T1000 (cell line): ENCODE data around the gene IGFBP1.
"Not testable (repeated sequence)": the region's sequence is repeated elsewhere in the genome, so short reads cannot be mapped to it uniquely, and the experiment has no call there.

Experiments used
- DNase-seq: peaks from one replicate; lab custom pipeline; 2025; ENCODE audit warnings: mixed read lengths; lab: John Stamatoyannopoulos, UW

The IGFBP1 gene

DNA sequence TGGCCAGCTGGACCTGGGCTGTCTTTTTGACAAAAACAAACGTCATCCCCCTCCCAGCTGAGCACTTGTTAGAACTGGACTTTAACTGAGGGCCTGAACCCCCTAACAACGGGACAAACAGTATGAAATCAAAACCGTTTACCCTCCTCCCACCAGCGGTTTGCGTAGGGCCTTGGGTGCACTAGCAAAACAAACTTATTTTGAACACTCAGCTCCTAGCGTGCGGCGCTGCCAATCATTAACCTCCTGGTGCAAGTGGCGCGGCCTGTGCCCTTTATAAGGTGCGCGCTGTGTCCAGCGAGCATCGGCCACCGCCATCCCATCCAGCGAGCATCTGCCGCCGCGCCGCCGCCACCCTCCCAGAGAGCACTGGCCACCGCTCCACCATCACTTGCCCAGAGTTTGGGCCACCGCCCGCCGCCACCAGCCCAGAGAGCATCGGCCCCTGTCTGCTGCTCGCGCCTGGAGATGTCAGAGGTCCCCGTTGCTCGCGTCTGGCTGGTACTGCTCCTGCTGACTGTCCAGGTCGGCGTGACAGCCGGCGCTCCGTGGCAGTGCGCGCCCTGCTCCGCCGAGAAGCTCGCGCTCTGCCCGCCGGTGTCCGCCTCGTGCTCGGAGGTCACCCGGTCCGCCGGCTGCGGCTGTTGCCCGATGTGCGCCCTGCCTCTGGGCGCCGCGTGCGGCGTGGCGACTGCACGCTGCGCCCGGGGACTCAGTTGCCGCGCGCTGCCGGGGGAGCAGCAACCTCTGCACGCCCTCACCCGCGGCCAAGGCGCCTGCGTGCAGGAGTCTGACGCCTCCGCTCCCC, at the start of gene IGFBP1:
IGFBP1 (plus strand) TSS at position 304 of the 808 bp plus-strand sequence; CDS start at position 469, 165 bp downstream.
- no peak for DNase-seq

DNA sequence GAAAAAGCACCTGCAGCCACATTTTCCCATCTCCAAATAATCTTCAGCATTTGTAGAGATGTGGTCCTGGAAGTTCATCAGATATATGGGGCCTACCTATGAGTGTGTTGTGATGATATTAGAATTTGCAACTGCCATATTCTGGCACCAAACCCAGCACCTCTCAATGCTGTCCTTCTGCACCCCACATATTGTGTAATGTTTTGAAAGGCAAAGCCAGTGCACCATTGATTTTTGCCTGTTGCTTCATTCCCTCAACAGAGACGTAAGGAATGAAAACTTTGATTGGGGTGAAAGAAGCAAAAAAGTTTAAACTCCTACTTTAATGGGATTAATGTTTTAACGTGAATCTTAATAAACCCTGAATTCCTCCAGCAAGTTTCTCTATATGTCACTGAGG, 49.4 kb upstream of the IGFBP1 start:
- DNase-seq = not testable (repeated sequence)

DNA sequence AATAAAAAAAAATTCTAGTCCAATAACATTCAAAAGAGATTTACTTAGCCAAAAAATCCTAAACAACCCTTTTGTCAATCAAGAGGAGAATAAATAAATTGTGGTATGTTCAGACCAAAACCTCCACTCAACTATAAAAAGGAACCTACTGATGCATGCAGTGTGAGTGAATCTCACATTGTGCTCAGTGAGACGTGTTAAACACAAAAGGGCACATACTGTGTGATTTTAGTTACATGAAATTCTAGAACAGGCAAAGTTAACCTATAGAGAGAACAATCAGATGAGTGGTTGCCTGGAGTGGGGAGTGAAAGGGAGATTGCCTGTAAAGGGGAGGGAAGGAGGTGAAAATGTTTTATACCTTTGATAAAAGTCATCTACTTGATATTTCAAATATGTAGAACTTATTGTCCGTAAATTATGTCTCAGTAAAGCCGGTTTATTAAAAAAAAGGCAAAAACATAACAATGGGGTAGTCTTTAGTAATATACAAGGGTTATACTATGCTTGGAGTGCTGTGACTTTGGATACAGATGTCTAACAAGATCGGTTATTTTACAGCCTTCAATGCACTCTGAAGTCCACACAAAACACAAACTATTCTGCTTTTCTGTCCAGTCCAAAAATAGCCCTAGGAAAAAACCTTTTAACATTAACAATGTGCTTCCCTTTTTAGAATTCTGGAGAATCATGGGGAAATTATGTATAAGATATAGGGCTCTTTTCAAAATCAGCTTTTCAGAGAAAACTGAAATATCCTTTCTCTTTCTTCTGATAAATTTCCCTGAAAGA, 46.2 kb upstream of the IGFBP1 start:
- DNase-seq = not testable (repeated sequence)

DNA sequence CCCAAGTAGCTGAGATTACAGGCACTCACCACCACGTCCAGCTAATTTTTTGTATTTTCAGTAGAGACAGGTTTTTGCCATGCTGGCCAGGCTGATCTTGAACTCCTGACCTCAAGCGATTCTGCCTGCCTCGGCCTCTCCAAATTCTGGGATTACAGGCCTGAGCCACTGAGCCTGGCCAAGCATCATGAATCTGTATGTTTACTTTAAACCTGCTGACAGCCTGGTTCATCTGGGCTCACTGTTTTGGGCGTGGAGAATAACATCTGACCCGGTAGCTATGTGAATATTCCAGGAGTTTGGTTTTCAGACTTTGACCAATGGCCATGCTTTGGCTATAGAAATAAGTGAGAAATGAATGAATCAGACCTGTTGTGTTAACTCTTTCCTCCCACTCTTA, 41.8 kb upstream of the IGFBP1 start:
- not testable (repeated sequence) for DNase-seq

DNA sequence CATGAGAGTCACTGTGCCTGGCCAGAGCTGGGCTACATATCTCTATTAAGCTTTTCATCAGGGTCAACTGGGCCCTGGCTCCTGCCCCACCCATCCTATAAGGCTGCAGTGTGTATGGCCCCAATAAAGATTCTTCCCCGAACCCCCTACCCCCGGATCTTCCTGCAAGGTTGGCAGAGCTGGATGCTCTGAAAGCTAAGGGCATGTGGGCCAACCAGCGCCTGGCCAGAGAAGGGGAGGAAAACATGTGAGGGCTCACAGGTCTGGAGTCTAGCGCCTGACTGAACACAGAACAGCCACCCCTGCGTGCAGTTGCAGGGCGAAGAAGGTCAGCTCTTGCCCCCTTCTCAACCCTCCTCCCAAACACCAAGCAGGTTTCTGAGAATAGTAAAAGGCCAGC, 39.6 kb upstream of the IGFBP1 start:
- DNase-seq = not testable (repeated sequence)

DNA sequence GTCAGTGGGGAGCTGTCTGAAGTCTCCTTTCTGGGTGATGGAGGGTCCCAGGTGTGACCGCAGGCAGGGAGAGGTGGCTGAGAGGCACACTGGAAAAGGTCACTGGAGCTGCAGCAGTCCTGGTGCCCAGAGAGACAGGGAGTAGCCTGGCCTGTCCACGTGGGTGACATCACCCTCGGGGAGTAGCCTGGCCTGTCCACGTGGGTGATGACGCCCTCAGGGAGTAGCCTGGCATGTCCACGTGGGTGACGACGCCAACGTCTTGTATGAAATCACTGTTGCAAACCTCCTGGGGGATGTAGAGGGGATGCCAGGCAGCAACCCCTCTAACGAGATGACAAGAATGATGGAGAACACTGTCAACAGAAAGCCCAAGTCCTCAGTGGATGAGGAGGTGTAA, 35.3 kb upstream of the IGFBP1 start:
- not testable (repeated sequence) for DNase-seq

DNA sequence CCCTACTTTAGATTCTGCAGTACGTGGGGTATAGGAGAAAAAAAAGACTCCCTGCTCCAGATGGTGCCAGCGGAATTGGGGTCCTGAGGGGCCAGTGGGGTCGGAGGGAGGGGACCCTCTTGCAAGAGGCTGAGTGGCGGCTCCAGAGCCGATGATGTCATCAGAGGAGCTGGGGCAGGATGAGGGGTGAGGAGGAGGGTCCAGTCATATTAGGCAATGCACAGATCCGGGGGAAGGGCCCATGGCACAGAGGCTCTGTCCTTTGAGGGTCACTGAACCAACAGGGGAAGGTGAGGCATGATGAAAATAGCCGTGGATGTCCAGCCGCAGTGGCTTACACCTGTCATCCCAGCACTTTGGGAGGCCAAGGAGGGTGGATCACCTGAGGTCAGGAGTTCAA, 34.8 kb upstream of the IGFBP1 start:
- DNase-seq = not testable (repeated sequence)

DNA sequence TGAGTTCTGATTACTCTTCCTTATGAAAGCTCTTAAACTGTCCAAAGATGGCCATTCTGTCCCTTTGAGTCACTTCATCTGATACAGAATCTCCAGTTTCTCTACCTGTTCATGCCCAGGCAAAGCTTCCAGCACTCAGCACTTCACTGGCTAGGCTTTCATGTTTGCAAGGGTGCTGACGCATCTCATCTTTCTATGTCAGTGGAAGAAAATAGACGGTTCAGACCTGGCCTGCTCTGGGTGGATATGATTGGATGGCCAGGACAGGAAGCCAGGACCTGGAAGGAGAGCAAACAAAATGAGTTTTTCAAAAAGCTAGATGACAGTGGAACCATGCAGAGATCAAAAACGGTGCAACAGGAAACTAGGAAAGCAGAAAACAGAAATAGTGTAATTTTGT, 32.6 kb upstream of the IGFBP1 start:
- not testable (repeated sequence) for DNase-seq

DNA sequence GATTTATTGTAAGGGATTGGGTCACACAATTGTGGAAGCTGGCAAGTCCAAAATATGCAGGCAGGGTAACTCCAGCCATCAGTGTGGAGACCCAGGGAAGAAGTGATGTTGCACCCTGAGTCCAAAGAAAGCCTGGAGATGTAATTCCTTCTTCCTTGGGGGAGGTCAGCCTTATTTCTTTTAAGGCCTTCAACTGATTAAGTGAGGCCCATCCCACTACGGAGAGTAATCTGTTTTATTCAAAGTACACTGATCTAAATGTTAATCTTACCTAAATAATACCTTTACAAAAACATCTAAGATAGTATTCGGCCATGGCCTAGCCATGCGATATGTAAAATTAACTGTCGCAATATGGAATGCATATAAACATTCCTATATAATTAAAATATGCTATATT, 31.4 kb upstream of the IGFBP1 start:
- not testable (repeated sequence) for DNase-seq

DNA sequence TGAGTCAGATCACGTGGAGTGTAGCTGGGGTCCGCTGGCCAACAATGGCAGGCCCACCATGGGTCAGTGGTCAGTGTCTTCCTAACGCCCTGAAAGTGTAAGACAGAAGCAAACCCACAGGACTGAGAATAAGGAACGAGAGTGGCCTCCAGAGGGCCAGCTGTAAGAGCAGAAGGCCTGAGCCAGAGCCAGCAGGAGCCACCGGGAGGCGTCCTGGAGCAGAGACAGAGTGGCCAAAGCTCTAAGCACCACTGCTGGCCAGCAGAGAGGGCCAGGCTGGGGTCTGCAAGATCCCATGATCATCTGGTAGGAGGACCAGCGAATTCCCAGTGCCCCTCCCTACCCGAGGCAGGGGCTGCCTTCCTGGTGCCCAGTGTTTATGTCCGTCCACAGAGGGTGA, 24.6 kb upstream of the IGFBP1 start:
- DNase-seq = no peak

DNA sequence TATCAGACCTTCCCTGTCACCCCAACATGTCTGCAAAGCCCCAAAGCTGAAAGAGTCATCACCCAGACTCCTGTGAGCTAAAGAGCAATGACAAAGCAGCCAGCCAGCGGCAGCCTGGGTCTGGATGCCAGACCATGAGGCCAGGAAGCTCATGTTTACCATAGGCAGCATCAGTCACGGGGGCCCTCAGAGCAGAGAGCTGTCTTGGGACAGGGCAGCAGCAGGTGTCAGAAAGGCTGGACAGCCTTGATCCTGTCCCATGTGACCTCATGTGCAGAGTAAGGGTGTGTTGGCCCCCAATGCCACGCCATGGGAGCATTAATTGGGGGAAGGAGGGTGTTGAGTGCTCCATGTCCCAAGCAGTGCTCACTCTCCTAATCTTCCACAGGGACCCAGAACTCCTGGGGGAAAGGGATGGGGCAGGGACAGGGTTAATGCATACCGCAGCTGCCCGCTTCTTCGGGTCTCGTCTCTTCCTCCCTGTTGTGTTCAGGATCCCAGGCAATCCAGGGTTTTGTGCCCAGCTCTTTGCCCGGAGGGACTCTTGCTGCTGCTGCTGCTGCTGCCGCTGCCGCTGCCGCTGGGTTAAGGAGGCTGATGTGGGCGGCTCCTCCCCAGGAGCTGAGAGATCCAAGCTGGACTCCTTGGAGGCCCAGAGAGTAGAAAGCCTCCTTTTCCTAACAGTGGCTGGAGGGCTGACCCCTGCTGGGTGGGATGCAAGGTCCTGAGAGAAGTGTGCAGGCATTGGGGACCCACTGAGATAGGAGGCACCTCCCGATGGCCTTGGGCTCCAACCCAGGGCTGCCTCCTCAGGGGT, 22.5 kb upstream of the IGFBP1 start:
- no peak for DNase-seq

DNA sequence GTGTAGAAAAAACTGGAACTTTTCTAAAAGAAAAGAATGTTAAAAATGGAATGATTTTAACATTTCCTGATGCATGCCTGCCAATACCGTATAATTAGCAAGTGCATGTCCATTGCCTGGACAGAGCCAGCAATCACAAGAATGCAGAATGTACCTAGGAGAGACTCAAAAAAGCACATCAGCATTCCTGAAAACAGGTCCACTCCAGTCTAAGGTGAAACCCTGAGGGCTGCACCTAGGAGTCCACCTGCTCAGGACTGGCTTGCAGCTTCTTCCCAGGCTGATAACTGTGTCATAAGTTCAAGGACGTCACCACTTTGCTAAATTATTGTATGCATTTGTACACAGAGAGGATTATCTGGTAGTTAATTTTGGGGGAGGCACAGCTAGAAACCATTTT, 20.8 kb upstream of the IGFBP1 start:
- no peak for DNase-seq

DNA sequence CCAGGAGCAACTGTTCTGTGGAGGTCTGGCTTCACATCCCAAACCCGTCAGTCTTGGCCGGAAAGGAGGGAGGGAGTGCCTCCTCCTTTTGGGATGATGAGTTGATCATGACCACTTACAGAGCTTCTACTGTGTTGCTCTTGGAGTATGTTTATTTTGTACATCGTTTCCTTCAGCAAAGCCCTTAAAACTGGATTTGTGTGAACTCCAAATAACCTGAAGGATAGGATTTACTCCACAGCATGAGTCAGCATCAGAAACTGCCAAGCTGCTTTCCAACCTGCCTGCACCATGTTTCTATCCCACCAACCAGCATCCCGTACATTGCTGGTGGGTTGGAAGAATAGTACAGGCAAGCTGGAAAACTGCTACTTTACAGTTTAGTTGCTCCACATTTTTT, 18.9 kb upstream of the IGFBP1 start:
- no peak for DNase-seq

DNA sequence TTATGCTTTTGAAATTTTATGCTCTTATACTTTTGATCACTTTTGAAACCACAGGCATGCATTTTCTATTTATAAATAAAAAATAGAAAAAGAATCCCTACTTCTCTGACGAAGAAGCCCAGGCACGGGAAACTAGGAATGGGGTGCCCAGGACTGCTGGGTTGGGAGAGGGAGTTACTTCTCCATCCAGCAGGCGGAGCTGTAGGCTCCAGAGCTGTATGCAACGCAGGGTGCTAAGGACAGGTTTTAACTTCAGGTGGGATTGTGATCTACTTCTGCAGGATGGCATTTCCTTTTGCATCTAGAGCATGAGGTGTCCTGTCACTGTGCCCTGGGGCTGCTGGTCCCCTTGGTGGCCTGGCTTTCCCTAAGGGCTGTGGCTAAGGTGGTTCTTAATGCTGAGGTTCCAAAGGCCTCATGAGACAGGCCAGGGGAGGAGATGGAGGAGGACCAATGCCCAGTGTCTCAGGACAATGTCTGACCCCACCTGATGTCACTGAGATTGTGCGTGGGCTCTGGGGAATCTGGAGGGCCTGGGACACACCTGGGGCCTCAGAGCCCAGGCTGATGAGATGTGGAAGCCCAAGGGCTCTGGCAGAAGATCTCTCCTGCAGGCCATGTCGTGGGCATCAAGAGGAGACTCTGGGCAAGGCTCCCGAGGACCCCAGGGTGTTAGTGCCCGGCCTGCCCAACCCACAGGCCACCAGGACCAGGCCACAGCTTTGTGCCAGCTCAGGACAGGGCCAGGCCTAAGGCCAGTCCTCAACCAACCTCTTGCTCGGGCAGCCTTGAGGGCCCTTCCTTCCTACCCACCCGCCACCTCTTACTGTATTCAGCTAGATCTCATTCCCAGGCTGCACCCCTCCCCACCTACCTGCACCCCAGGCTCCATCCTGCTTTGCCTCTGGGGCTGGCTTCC, 15.9 kb upstream of the IGFBP1 start:
- DNase-seq = no peak

DNA sequence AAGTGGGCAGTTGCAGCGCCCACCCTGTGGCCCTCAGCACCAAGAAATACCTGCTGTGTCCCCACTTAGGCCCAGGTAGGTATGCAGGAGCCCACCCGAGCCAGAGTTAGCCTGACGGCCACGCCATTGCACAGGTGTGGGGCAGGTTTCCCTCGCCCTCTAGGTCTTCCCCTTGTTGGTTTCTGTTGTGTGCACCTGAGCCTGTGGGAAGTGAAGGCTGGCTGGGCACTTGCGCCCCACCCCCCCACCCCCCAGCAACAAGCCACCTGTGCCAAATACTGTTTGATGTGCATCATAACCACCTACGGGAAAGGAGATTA, 15.3 kb upstream of the IGFBP1 start, which contains the start of gene CCDC201:
CCDC201 (minus strand) TSS at position 48 of the 320 bp plus-strand sequence. CDS start 75 bp downstream, outside the sequence.
- no peak for DNase-seq

DNA sequence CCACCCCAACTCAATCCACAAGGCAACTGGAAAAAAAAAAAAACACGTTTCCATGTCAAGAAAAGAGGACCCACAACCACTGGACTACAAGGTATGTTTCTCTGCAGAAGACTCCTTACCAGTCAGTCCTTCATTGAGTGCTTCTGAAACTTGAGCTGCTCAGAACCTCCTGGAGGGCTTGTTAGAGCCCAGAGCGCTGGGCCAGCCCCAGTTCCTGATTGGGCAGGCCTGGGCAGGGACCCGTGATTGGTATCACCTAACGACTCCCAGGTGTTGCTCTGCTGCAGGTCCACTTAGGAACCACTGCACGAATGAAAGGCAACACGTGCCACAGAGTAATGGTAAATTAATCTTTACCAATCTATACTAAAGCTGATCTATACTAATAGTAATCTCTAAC, 14.9 kb upstream of the IGFBP1 start:
- DNase-seq = no peak

DNA sequence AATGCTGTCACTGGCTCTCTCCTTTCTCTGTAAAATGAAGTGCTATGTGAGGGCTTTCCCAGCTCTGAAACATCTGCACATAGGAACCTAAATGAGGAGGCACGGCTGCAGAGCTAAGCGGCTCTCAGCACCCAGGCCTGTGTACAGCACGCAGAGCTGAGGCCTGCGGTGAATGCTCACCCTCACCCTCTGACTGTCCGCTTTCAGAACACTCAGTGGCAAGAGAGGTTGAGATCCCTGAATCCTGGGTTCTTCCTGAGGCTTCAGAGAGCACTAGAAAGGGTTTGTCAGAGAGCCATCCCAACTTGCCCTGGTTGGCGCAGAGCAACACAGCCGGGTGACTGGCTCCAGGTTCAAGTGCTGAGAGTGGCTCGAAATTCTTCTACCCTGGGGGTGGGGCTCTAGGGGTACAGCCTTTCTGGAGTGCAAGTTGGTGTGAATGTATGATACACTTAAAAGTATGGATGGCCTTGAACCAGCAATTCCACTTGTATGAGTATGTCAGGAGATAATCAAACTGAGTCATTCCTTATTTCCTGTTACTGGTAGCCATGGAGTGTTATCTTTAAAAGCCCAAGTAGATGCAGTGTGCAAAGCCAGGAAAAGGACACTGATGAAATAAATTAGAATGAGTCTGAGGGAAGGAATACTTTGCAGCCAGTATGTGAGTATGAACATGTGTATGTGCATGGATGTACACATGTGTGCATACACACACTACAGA, 13.7 kb upstream of the IGFBP1 start:
- DNase-seq = no peak

DNA sequence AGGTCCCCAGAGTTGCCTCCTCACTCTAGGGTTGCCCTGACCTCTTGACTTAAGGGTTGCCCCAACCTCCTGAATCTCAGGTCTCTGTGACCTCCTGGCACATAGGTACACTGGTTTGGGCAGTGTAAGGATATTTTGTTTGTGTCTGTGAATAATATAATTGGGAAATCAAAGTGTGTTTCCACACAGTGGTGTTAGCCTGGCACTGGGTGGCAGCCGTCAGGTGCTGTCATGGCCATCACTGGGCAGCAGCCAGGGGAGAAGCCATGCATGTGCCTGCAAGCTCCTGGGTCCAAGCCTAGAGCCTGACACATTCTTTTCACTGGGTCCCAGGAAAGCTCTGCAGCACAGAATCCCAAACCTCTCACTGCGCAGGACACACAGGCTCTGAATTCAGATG, 11.8 kb upstream of the IGFBP1 start:
- DNase-seq = no peak

DNA sequence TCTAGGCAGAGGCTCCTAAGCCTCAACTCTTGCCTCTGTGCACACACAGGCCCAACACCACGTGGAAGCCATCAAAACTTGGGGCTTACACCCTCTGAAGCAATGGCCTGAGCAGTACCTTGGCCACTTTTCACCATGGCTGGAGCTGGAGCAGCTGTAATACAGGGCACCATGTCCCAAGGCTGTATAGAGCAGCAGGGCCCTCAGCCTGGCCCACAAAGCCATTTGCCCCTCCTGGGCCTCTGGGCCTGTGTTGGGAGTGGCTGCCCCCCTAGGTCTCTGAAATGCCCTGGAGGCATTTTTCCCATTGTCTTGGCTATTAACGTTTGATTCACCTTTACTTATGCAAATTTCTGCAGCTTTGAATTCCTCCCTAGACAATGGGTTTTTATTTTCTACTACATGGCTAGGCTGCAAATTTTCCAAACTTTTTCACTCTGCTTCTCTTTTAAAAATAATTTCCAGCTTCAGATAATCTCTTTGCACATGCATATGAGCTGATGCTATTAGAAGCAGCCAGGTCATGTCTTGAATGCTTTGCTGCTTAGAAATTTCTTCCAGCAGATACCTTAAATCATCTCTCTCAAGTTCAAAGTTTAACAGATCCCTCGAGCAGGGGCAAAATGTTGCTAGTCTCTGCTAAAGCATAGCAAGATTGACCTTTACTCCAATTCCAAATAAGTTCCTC, 9.7 kb upstream of the IGFBP1 start:
- DNase-seq = no peak

DNA sequence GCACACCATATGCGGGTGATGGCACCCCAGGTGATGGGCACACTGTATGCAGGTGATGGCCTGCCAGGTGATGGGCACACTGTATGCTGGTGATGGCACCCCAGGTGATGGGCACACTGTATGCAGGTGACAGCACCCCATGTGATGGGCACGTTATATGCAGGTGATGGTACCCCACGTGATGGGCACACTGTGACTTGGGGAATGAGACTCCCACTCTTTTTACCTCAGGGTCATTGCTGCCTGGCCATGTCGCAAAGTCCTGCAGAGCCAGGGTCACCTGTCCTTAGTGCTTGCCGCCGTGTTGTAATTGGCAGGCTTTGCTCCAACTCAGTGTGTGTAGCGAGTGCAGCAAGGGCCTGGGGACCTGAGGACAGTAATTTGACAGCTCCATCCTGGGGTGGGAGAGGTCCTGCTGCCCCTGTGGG, 7.8 kb upstream of the IGFBP1 start:
- DNase-seq = no peak
